ENCODE results near the gene RPL29.

DNA sequence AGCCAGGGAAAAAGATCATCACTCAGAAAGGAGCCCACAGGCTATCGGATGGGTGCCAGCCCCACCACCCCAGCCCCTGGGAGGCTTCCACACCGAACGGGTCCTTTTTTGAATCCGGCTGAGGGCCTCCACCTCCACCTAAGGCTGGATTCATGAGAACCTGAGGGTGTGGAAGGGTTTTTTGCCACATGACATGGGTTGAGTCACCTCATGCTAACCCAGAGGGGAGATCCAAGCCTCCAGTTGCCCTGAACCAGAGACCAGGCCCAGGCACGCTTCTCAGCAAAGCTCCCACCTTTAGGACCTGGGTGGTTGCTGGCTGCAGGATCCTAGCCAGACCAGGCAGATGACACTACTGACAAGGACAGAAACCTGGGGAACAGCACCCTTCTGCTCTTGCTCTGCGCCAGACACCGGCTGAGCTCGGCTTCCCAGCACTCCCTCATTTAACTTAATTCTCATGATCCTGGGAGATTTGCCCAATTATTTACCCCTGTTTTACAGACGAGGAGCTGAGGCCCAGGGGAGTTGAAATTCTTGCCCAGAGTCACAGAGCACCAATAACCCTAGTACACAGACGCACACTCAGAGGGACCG lies 35.1 kb upstream of the RPL29 start:
- no peak for TF ChIP-seq POLR2A (IDR thresholded peaks at IDR 0.05)
- TF ChIP-seq CTCF (IDR thresholded peaks at IDR 0.05): no peak

All from sigmoid colon (tissue), 3 donors.